HCT116 (cell line): Measurements from ENCODE around the gene MAPRE3. TPM values are rescaled to one million over a fixed set of nuclear protein-coding genes. Genes with fewer than 3 reads are reported as not detected.

Experiments
- ATAC-seq: fragments of 200-7000 bp; cut with Tn5 transposase; 2 replicates; pipeline ENCODE4 v1.9.1; 2020; ENCODE audit warnings: mild to moderate bottlenecking, moderate library complexity
- BruUV-seq: library from RNA; stranded (reverse); fragments of 400-500 nt; replicated peaks from 2 replicates; lab custom pipeline; 2021; lab: Mats Ljungman, UMichigan
- CTCF ChIA-PET: fragments of 300-600 bp; sonication (Branson Sonifier 250); formaldehyde crosslinking; loops from one replicate; lab custom pipeline; 2021; ENCODE audit warnings: antibody characterized with exemption; lab: Charles Lee
- POLR2A ChIA-PET: fragments of 300-600, 350-600 bp; sonication (Branson Sonifier 250); formaldehyde crosslinking; loops from one replicate; lab custom pipeline; 2021; ENCODE audit warnings: antibody characterized with exemption; lab: Charles Lee
- RAD21 ChIA-PET, 2 experiments: fragments of 300-600 bp; sonication (Branson Sonifier 250); formaldehyde crosslinking; loops; one replicate each; lab custom pipeline; 2023; ENCODE audit warnings: low total read pairs in 2 of 2; ENCODE audit not compliant: uncharacterized antibody in 2 of 2, unreplicated experiment in 2 of 2, low non-redundant PET in 1 of 2; lab: Charles Lee
- DNase-seq: peaks from one replicate; pipeline ENCODE4 v3.0.0-alpha.2; 2010; ENCODE audit warnings: low read depth, low spot score
- H2AFZ ChIP-seq: fragments of 200-600 bp; shearing (Covaris generic), sonication (generic); 2 replicates; pipeline ENCODE4 v1.6.1; 2017; ENCODE audit warnings: low read depth, mixed run types, mixed read lengths, antibody characterized with exemption, low read length; ENCODE audit not compliant: poor library complexity, severe bottlenecking
- H3K27ac ChIP-seq: 2 replicates; pipeline ENCODE4 v1.5.1; 2012; ENCODE audit warnings: low read depth, low read length
- H3K27me3 ChIP-seq: fragments of 200-600 bp; sonication (generic); 2 replicates; pipeline ENCODE4 v1.6.1; 2016; ENCODE audit warnings: mixed run types, low read length, mixed read lengths; ENCODE audit not compliant: insufficient read depth
- H3K36me3 ChIP-seq, 2 experiments: fragments of 200-500 bp in 1 of 2; fragments of 200-600 bp in 1 of 2; sonication (Bioruptor generic) in 1 of 2; sonication (generic) in 1 of 2; 2 replicates each; pipeline versions ENCODE4 v1.5.1 to v1.6.1; 2014 to 2016; ENCODE audit warnings: low read length in 2 of 2, inconsistent platforms in 1 of 2, mixed read lengths in 1 of 2, mixed run types in 1 of 2; ENCODE audit not compliant: insufficient read depth in 2 of 2, control insufficient read depth in 1 of 2
- H3K4me1 ChIP-seq, 2 experiments: fragments of 200-600 bp in 1 of 2; sonication (generic) in 1 of 2; 2 replicates each; pipeline versions ENCODE4 v1.5.1 to v1.6.1; 2012 to 2017; ENCODE audit warnings: low read length in 2 of 2, inconsistent platforms in 1 of 2, mild to moderate bottlenecking in 1 of 2, mixed read lengths in 1 of 2, mixed run types in 1 of 2, moderate library complexity in 1 of 2; ENCODE audit not compliant: insufficient read depth in 2 of 2, control insufficient read depth in 1 of 2
- H3K4me2 ChIP-seq: fragments of 200-600 bp; sonication (generic); 2 replicates; pipeline ENCODE4 v1.6.1; 2017; ENCODE audit warnings: mixed run types, low read length, mixed read lengths
- H3K4me3 ChIP-seq, 2 experiments: fragments of 200-600 bp in 1 of 2; sonication (generic) in 1 of 2; replicated peaks in 1 of 2; 2 replicates each; pipeline ENCODE4 v1.5.1; 2011 to 2016; ENCODE audit warnings: low read length in 2 of 2, control low read depth in 1 of 2, low read depth in 1 of 2, mild to moderate bottlenecking in 1 of 2, mixed read lengths in 1 of 2, mixed run types in 1 of 2
- H3K79me2 ChIP-seq: fragments of 200-600 bp; sonication (generic); 2 replicates; pipeline ENCODE4 v1.6.1; 2017; ENCODE audit warnings: mild to moderate bottlenecking, mixed run types, low read length, moderate library complexity, mixed read lengths; ENCODE audit not compliant: insufficient read depth
- H3K9ac ChIP-seq: fragments of 200-600 bp; sonication (generic); 2 replicates; pipeline ENCODE4 v1.6.1; 2016; ENCODE audit warnings: low read length, mixed read lengths
- H3K9me2 ChIP-seq: fragments of 200-600 bp; sonication (generic), shearing (Covaris generic); 2 replicates; pipeline ENCODE4 v1.6.1; 2017; ENCODE audit warnings: mixed run types, mild to moderate bottlenecking, moderate library complexity; ENCODE audit not compliant: insufficient read depth
- H3K9me3 ChIP-seq, 2 experiments: fragments of 200-500 bp in 1 of 2; fragments of 200-600 bp in 1 of 2; sonication (Bioruptor generic) in 1 of 2; sonication (generic) in 1 of 2; 2 replicates each; pipeline ENCODE4 v1.6.1; 2014 to 2017; ENCODE audit warnings: low read length in 2 of 2, mixed read lengths in 2 of 2, inconsistent platforms in 1 of 2, low read depth in 1 of 2, mild to moderate bottlenecking in 1 of 2, mixed run types in 1 of 2, moderate library complexity in 1 of 2; ENCODE audit not compliant: control insufficient read depth in 1 of 2, insufficient read depth in 1 of 2
- H4K20me1 ChIP-seq: fragments of 200-600 bp; sonication (generic), shearing (Covaris generic); 2 replicates; pipeline ENCODE4 v1.6.1; 2017; ENCODE audit warnings: mixed run types, mild to moderate bottlenecking, moderate library complexity; ENCODE audit not compliant: insufficient read depth
- CBX3 ChIP-seq: IDR thresholded peaks from 2 replicates; pipeline ENCODE4 v1.6.1; 2012; ENCODE audit warnings: low read depth
- CTCF ChIP-seq, 3 experiments: fragments of 200-600 bp in 1 of 3; sonication (generic) in 1 of 3; IDR thresholded peaks in 2 of 3; conservative IDR thresholded peaks in 1 of 3; 2 replicates each; pipeline ENCODE4 v1.5.1; 2012 to 2017; ENCODE audit warnings: low read depth in 2 of 3, low read length in 2 of 3, antibody characterized with exemption in 1 of 3, borderline replicate concordance in 1 of 3, control low read depth in 1 of 3, mild to moderate bottlenecking in 1 of 3, mixed read lengths in 1 of 3, mixed run types in 1 of 3, moderate library complexity in 1 of 3; ENCODE audit not compliant: insufficient read depth in 1 of 3
- ELF1 ChIP-seq: IDR thresholded peaks from 2 replicates; pipeline ENCODE4 v1.6.1; 2012; ENCODE audit warnings: low read depth, borderline replicate concordance
- EZH2phosphoT487 ChIP-seq: fragments of 200-600 bp; IDR thresholded peaks from 2 replicates; pipeline ENCODE4 v1.6.1; 2018; ENCODE audit warnings: antibody characterized with exemption, borderline replicate concordance
- POLR2A ChIP-seq: IDR thresholded peaks from 2 replicates; pipeline ENCODE4 v1.7.0; 2011; ENCODE audit warnings: borderline replicate concordance; ENCODE audit not compliant: insufficient read depth, insufficient read length; ENCODE audit errors: extremely low read depth
- POLR2AphosphoS5 ChIP-seq: IDR thresholded peaks from 2 replicates; pipeline ENCODE4 v1.6.1; 2011; ENCODE audit warnings: mild to moderate bottlenecking, low read depth, low read length, moderate library complexity
- RAD21 ChIP-seq: IDR thresholded peaks from 2 replicates; pipeline ENCODE4 v1.6.1; 2012; ENCODE audit warnings: low read depth, mild to moderate bottlenecking
- REST ChIP-seq: IDR thresholded peaks from 2 replicates; pipeline ENCODE4 v1.6.1; 2012; ENCODE audit warnings: low read depth
- SIN3A ChIP-seq: IDR thresholded peaks from 2 replicates; pipeline ENCODE4 v1.6.1; 2012; ENCODE audit warnings: low read depth
- TCF7L2 ChIP-seq: IDR thresholded peaks from 2 replicates; pipeline ENCODE4 v1.7.0; 2011; ENCODE audit warnings: borderline replicate concordance, inconsistent platforms; ENCODE audit not compliant: insufficient read depth, insufficient read length; ENCODE audit errors: extremely low read depth
- YY1 ChIP-seq: IDR thresholded peaks from 2 replicates; pipeline ENCODE4 v1.6.1; 2011; ENCODE audit warnings: low read length, low read depth, moderate library complexity, mild to moderate bottlenecking; ENCODE audit not compliant: insufficient replicate concordance; ENCODE audit errors: extremely low read depth
- intact Hi-C: fragments of 100-400 bp; cut with micrococcal nuclease; formaldehyde crosslinking; loops from 2 replicates; pipeline ENCODE4 v1.10.0; 2022
- total RNA-seq: library from RNA; stranded (reverse); gene quantifications from one replicate; pipeline ENCODE4 v1.2.1, GENCODE V29; 2021; ENCODE audit not compliant: unreplicated experiment
- TF ChIP-seq, protein P1 (sequence below): IDR thresholded peaks from 2 replicates; pipeline ENCODE4 v1.6.1; 2012

MAPRE3 gene
- total RNA-seq, 1 experiment from 2014 or later: 12.1 TPM

DNA sequence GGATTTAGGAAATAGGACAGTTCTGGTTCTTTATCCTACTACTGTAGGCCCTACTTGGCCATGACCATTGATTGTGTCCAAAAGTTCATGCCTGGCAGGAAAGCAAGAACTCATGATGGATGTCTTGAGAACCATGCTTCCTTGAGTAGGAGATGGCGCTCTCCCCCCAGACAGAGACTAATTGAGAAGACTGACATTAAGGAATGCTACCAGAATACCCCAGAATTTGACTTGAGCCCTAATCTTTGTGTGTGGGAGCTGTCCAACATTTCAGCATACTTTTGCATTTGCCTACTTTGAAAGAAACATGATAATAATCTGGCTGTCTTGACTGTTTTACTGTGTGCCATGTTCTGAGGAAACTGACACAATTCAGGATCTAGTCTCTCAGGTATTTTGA lies 23.3 kb downstream of the MAPRE3 start:
- Histone ChIP-seq H3K4me1 (peaks cover 5 to 11% of the 10 kb centered on the region in 2 experiments; a peak in 3 of 4 replicates), H3K27ac (no peak overlapping the region), H3K79me2 (no peaks in the 10 kb centered on the region), H3K9ac (no peak overlapping the region), H3K36me3 (no peaks in the 10 kb centered on the region), H3K4me3 (no peak overlapping the region), H3K27me3 (no peaks in the 10 kb centered on the region), H3K9me3 (no peaks in the 10 kb centered on the region), H2AFZ (no peak overlapping the region), H3K4me2 (no peak overlapping the region), H4K20me1 (no peaks in the 10 kb centered on the region), H3K9me2 (no peaks in the 10 kb centered on the region)
- no TSS peak for BruUV-seq
- ChIA-PET POLR2A (no interaction called here), RAD21 (no interaction called here), CTCF (interaction anchor here (1.0 to 1.9 kb wide), 2 partner anchors 11 to 23 kb away, joined by 3 to 7 read pairs; no protein-coding TSS in a partner anchor)
- intact Hi-C loops: no loop called here
- DNase-seq (no peak), ATAC-seq (no peak)
- no peak for TF ChIP-seq TCF7L2
- TF ChIP-seq REST: peak; percentile 71

- no peaks in the 10 kb centered on the region for H3K4me1 ChIP-seq
- H3K4me3 ChIP-seq: no peak overlapping the region
- CTCF ChIA-PET: interaction anchor here (1.0 to 1.9 kb wide), 4 partner anchors 13 to 21 kb away, joined by 3 to 7 read pairs (median 4); no protein-coding TSS in a partner anchor
- H4K20me1 ChIP-seq: no peaks in the 10 kb centered on the region
- TF ChIP-seq CTCF (IDR thresholded peaks at IDR 0.05 in 2 of 3, conservative IDR thresholded peaks at IDR 0.05 in 1 of 3; ENCODE audit: borderline replicate concordance in 1 of 3, insufficient read depth in 1 of 3, low read depth in 2 of 3, low read length in 2 of 3) (no peak), POLR2A (no peak), SIN3A (no peak), EZH2phosphoT487 (no peak), ELF1 (no peak), YY1 (no peak), CBX3 (no peak), RAD21 (no peak), POLR2AphosphoS5 (no peak)
- TF ChIP-seq, protein P1, sequence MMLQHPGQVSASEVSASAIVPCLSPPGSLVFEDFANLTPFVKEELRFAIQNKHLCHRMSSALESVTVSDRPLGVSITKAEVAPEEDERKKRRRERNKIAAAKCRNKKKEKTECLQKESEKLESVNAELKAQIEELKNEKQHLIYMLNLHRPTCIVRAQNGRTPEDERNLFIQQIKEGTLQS: no peak
- TF ChIP-seq, all 23 proteins: peak for 0
- no peak overlapping the region for H3K27ac ChIP-seq
- ChIA-PET POLR2A (no interaction called here), RAD21 (no interaction called here)
- H3K9me3 ChIP-seq: no peaks in the 10 kb centered on the region
- H3K9ac ChIP-seq: no peak overlapping the region
- intact Hi-C loops: no loop called here
- ATAC-seq (no peak), DNase-seq (no peak)
- H2AFZ ChIP-seq: no peak overlapping the region
- H3K79me2 ChIP-seq: no peaks in the 10 kb centered on the region
- no peaks in the 10 kb centered on the region for H3K9me2 ChIP-seq
- BruUV-seq: no TSS peak
- H3K4me2 ChIP-seq: no peak overlapping the region
- H3K27me3 ChIP-seq: no peaks in the 10 kb centered on the region
- no peaks in the 10 kb centered on the region for H3K36me3 ChIP-seq
Measured at GRCh38 chr2:26994983-26995382, 24.5 kb downstream of the MAPRE3 start.
